GM19043 (cell line): ENCODE measurements around the gene TOGARAM1.

ENCODE experiments used
- ATAC-seq: cut with Tn5 transposase; IDR thresholded peaks from one replicate; pipeline ENCODE4 v1.9.1; 2021; ENCODE audit warnings: low read depth; ENCODE audit not compliant: unreplicated experiment

The TOGARAM1 gene, protein sequence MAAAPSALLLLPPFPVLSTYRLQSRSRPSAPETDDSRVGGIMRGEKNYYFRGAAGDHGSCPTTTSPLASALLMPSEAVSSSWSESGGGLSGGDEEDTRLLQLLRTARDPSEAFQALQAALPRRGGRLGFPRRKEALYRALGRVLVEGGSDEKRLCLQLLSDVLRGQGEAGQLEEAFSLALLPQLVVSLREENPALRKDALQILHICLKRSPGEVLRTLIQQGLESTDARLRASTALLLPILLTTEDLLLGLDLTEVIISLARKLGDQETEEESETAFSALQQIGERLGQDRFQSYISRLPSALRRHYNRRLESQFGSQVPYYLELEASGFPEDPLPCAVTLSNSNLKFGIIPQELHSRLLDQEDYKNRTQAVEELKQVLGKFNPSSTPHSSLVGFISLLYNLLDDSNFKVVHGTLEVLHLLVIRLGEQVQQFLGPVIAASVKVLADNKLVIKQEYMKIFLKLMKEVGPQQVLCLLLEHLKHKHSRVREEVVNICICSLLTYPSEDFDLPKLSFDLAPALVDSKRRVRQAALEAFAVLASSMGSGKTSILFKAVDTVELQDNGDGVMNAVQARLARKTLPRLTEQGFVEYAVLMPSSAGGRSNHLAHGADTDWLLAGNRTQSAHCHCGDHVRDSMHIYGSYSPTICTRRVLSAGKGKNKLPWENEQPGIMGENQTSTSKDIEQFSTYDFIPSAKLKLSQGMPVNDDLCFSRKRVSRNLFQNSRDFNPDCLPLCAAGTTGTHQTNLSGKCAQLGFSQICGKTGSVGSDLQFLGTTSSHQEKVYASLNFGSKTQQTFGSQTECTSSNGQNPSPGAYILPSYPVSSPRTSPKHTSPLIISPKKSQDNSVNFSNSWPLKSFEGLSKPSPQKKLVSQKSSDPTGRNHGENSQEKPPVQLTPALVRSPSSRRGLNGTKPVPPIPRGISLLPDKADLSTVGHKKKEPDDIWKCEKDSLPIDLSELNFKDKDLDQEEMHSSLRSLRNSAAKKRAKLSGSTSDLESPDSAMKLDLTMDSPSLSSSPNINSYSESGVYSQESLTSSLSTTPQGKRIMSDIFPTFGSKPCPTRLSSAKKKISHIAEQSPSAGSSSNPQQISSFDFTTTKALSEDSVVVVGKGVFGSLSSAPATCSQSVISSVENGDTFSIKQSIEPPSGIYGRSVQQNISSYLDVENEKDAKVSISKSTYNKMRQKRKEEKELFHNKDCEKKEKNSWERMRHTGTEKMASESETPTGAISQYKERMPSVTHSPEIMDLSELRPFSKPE (N-terminal part only)

GRCh38 chr14:44961554-44962333 is at the start of gene TOGARAM1, which contains the start of gene KLHL28:
Gene TOGARAM1, plus strand, starts transcription at chr14:44962190. Its CDS starts 232 bp downstream, at chr14:44962422.
Gene KLHL28, minus strand, starts transcription at chr14:44961947. Its CDS starts 16,019 bp downstream, at chr14:44945928.
- ATAC-seq: peak; percentile 87

DNA sequence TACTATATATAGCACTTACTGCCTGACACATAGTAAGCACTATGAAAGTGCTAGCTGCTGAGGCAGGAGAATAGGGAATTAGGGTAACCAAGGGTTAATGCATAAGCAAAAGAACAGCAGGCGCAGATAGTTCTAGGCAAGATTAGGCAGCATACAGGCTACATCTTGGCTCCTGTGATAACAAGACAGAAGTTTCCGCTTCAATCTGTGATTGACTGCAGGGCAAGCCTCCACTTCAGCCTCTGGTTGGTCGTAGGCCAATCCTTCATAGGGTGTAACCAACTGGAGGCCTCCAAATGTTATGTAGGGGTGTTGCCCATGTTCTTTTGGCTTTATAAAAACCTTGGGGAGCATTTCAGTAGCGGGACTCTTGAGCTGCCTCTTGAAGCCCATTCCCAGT is 47.1 kb upstream of the TOGARAM1 start:
- ATAC-seq: no peak

GRCh38 chr14:44928793-44929192 is 33.2 kb upstream of the TOGARAM1 start:
- ATAC-seq: no peak

DNA sequence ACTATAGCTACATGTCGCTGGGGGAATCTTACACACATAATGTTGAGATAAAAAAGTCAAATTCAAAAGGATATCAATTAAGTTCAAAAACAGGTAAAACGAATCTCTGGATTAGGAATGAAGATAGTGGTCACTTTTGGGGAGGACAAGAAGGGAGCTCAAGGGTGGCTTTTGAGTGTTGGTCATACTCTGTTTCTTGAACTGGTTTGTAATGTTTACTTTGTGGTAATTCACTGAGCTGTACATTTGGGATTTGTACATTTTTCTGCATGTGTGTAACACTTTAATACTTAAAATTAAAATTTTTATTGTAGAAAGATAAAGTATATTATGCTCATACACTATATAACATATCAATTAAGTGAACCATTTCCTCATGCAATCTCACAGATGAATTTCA is 26.8 kb upstream of the TOGARAM1 start:
- ATAC-seq: no peak

GRCh38 chr14:44937547-44937946 is 24.4 kb upstream of the TOGARAM1 start:
- ATAC-seq: no peak

GRCh38 chr14:44940211-44940610 is 21.8 kb upstream of the TOGARAM1 start:
- ATAC-seq: no peak

GRCh38 chr14:44940944-44941343 is 21.0 kb upstream of the TOGARAM1 start:
- no peak for ATAC-seq

DNA sequence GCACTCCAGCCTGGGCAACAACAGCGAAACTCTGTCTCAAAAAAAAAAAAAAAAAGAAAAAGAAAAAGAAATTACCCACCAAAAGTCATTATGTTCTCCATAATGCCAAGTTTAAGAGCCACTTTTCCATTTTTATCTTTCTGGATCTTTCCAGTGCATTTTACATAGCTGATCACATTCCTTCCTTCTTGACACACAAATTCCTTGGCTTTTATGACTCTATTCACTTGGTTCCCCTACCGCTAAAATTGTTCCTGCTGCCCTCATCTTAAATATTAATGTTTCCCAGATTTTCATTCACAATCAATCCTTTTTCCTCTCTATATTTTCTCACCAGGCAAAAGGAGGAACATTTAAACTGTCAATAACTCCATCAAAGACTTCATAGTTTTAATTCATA is 20.4 kb upstream of the TOGARAM1 start:
- ATAC-seq: no peak

DNA sequence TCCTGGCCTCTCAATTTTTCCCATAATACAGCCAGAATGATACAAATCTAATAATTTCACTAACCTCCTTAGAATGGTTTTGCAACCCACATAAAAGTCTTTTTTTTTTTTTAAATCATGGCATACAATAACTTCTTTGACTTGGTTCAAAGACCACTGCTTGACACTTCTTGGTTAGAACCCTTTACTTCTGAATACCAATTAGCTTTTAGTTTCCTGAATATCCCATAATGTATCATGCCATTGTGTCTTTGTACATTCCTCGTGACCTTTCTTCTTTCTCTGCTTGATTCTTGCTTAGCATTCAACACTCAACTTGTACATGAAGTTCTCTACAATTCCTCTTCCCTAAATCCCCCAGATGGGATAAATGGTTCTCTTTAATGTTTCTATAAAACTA is 19.6 kb upstream of the TOGARAM1 start:
- ATAC-seq: no peak

- no peak for ATAC-seq
Observed at GRCh38 chr14:44944107-44944506, 17.9 kb upstream of the TOGARAM1 start.

DNA sequence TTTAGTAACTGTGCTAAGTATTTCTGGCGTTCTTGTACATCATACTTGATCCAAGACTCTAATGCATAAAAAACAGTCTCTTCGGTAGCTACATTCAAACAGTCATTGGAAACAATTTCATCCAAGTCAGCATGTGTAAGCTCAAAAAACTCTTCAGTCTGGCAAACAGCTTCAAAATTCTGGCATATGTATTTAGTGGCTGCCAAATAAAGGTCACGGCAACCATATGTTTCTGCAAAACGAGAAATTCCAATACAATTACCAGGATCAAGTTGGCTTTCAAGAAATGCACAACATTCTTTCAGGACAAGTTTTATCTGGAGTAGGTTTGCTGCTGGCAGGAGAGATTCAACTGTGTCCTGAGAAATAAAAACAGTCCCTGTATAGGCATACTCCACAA is 16.7 kb upstream of the TOGARAM1 start:
- no peak for ATAC-seq

DNA sequence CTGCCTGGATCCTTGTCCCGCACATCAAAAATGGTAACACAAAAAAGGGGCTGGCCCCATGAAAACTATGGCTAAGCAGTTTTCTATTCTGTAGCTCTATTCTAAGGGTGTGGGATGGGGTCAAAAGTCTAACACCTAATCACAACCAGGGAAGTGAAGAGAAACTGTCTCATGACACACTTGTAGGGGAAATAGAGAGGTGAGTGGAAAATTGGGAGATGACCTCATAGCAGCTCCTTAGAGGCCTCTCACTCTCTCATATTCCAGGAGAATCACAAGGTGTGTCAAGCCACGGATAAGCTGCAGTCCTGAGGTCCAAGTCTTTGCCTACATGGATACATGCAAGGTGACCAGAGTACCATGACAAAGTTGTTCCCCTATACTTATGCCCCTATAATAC is 10.9 kb upstream of the TOGARAM1 start:
- ATAC-seq: no peak

GRCh38 chr14:44952391-44953110 is 9.4 kb upstream of the TOGARAM1 start:
- no peak for ATAC-seq

- no peak for ATAC-seq
Observed at GRCh38 chr14:44954750-44955149, 7.2 kb upstream of the TOGARAM1 start.

DNA sequence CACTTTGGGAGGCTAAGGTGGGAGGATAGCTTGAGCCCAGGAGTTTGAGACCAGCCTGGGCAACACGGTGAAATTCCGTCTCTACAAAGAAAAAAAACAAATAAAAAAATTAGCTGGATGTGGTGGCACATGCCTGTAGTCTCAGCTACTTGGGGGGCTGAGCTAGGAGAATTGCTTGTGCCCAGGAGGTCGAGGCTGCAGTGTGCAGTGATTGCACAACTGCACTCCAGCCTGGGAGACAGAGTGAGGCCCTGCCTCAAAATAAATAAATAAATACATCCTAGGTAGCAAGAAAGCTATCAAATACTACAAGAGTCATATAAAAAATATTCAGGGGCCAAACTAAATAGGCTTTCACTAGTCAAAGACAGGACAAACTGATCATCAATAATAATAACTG is 6.5 kb upstream of the TOGARAM1 start:
- no peak for ATAC-seq

DNA sequence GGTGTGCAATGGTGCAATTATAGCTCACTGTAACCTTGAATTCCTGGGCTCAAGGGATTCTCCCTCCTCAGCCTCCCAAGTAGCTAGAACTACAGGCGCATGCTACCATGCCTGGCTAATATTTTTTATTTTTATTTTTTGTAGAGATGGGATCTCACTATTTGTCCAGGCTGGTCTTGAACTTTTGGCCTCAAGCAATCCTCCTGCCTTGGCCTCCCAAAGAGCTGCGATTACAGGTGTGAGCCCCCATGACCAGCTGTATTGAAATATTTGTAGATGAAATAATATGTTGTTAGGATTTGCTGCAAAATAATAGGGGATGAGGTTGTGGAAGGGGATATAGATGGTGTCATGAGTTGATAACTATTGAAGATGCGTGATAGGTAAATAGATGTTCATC is 5.1 kb upstream of the TOGARAM1 start:
- no peak for ATAC-seq

DNA sequence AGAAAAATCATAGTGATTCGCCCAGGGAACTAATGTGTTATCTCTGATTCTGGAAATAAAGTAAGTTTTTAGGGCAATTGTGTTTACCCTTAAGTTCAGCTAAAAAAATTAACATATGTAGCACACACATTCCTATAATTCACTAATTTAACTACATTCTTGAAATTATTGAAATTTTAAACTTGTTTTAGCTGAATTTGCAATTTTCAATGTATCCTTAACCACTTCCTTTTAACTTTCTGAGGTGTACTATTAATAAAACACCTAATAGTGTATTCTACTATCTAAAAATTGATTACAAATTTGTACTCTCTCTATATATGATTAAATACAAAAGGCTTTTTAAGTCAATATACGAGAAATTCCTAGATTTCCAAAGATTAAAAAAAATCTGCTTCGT is 2.5 kb upstream of the TOGARAM1 start:
- no peak for ATAC-seq

GRCh38 chr14:44960146-44960545 is 1.8 kb upstream of the TOGARAM1 start:
- no peak for ATAC-seq

DNA sequence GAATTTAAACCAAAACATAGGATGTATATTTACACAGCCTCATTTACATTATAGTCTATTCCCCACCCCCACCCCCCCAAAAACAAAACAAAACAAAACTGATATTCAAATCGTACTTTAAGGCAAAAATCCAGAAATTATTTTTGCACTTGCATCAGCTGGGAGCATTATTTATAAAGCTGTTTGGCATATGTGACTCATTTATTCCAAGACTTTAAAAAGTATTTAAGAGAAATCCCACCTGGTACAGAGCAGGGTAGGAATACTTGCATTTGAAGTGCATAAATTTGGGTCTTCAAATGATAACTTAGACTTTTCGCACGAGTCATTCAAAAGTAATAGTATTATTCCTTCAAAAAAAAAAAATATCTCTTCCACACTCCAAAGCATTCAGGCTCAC is 1.3 kb upstream of the TOGARAM1 start:
- no peak for ATAC-seq
